Panc1 (cell line): Measurements from ENCODE around the gene CFAP53. TPM values are rescaled to one million over a fixed set of nuclear protein-coding genes. Genes with fewer than 3 reads are reported as not detected.

Experiments
- ATAC-seq: fragments of 200-7000 bp; cut with Tn5 transposase; 2 replicates; pipeline ENCODE4 v1.9.1; 2020; ENCODE audit warnings: mild to moderate bottlenecking, moderate library complexity
- BruUV-seq: library from RNA; stranded (reverse); fragments of 400-500 nt; replicated peaks from 2 replicates; lab custom pipeline; 2021; lab: Mats Ljungman, UMichigan
- CTCF ChIA-PET: fragments of 300-600 bp; sonication (Branson Sonifier 250); formaldehyde crosslinking; loops from one replicate; lab custom pipeline; 2022; ENCODE audit warnings: antibody characterized with exemption; lab: Charles Lee
- POLR2A ChIA-PET: fragments of 300-600 bp; sonication (Branson Sonifier 250); formaldehyde crosslinking; loops from one replicate; lab custom pipeline; 2022; ENCODE audit warnings: antibody characterized with exemption; lab: Charles Lee
- DNase-seq: peaks from one replicate; pipeline ENCODE4 v3.0.0-alpha.2; 2010; ENCODE audit warnings: low read depth, low spot score
- H3K27ac ChIP-seq: 2 replicates; pipeline ENCODE4 v1.5.1; 2011; ENCODE audit warnings: mild to moderate bottlenecking, low read length, inconsistent platforms
- H3K27me3 ChIP-seq: fragments of 200-500 bp; sonication (Bioruptor generic); 2 replicates; pipeline ENCODE4 v1.6.0; 2014; ENCODE audit warnings: low read length, inconsistent platforms; ENCODE audit not compliant: control insufficient read depth, insufficient read depth
- H3K36me3 ChIP-seq: fragments of 200-500 bp; sonication (Bioruptor generic); 2 replicates; pipeline ENCODE4 v1.5.1; 2014; ENCODE audit warnings: inconsistent platforms, mild to moderate bottlenecking, low read length, moderate library complexity; ENCODE audit not compliant: control insufficient read depth, insufficient read depth
- H3K4me1 ChIP-seq: 2 replicates; pipeline ENCODE4 v1.5.1; 2011; ENCODE audit warnings: inconsistent platforms, mild to moderate bottlenecking, low read length, moderate library complexity; ENCODE audit not compliant: control insufficient read depth, insufficient read depth
- H3K4me3 ChIP-seq, 2 experiments: 2 replicates each; pipeline ENCODE4 v1.5.1; 2011 to 2012; ENCODE audit warnings: low read depth in 2 of 2, low read length in 2 of 2, mild to moderate bottlenecking in 2 of 2, inconsistent platforms in 1 of 2, moderate library complexity in 1 of 2
- H3K9me3 ChIP-seq: fragments of 200-500 bp; sonication (Bioruptor generic); 2 replicates; pipeline ENCODE4 v1.5.1; 2014; ENCODE audit warnings: low read depth, mild to moderate bottlenecking, inconsistent platforms, low read length, moderate library complexity; ENCODE audit not compliant: control insufficient read depth, insufficient read depth
- POLR2AphosphoS5 ChIP-seq: IDR thresholded peaks from 2 replicates; pipeline ENCODE4 v1.6.1; 2012; ENCODE audit warnings: mild to moderate bottlenecking, low read depth, low read length, moderate library complexity
- SIN3A ChIP-seq: IDR thresholded peaks from 2 replicates; pipeline ENCODE4 v1.6.1; 2012; ENCODE audit warnings: low read depth, mild to moderate bottlenecking, low read length, moderate library complexity, borderline replicate concordance; ENCODE audit not compliant: insufficient read depth
- TCF7L2 ChIP-seq: IDR thresholded peaks from 2 replicates; pipeline ENCODE4 v1.6.1; 2011; ENCODE audit warnings: mild to moderate bottlenecking, low read depth, low read length, inconsistent platforms
- in situ Hi-C: cut with HindIII; loops from 2 replicates; pipeline ENCODE4 v1.10.0; 2016; ENCODE audit warnings: low sequenced_read_pairs, low pct_unique_long_range_greater_than_20kb
- intact Hi-C: fragments of 100-400 bp; cut with micrococcal nuclease; formaldehyde crosslinking; loops from one replicate; pipeline ENCODE4 v1.10.0; 2022; ENCODE audit not compliant: unreplicated experiment
- total RNA-seq: library from RNA; stranded (reverse); gene quantifications from one replicate; pipeline ENCODE4 v1.2.1, GENCODE V29; 2021; ENCODE audit not compliant: unreplicated experiment
- TF ChIP-seq, protein P1 (sequence below): fragments of 450-650 bp; IDR thresholded peaks from 2 replicates; pipeline ENCODE4 v1.5.1; 2017; ENCODE audit warnings: mild to moderate bottlenecking
- TF ChIP-seq, protein P2 (sequence below), 2 experiments: IDR thresholded peaks; 2 replicates each; pipeline ENCODE4 v1.6.1; 2011 to 2012; ENCODE audit warnings: low read depth in 2 of 2, control low read depth in 1 of 2, low read length in 1 of 2, mild to moderate bottlenecking in 1 of 2, moderate library complexity in 1 of 2; ENCODE audit not compliant: insufficient read depth in 1 of 2

Gene CFAP53
- total RNA-seq, 1 experiment from 2014 or later: 0.23 TPM

DNA sequence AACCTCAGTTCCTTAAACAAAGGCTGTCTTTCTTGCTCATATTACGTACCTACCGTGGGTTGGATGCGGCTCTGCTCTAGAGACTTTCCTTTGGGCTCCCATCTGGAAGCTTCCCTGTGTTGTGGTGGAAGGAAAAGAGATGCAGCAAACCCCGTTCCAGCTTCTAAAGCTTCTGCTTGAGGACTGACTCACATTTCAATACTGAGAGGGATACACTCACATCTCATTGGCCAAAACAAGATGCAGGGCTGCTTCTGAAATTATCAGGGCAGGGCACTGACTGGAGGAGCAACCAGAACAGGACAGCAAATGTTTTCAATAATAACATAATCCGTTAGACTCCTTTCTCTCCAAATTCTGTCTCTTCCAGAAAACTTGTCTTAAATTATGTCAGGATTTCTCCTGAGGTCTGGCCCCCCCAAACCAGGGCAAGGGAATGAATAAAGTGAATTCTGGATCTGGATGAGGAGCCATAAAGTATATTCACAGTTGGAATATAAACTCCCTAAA is 66.9 kb downstream of the CFAP53 start:
- no TSS peak for BruUV-seq
- in situ Hi-C loops: no loop called here

DNA sequence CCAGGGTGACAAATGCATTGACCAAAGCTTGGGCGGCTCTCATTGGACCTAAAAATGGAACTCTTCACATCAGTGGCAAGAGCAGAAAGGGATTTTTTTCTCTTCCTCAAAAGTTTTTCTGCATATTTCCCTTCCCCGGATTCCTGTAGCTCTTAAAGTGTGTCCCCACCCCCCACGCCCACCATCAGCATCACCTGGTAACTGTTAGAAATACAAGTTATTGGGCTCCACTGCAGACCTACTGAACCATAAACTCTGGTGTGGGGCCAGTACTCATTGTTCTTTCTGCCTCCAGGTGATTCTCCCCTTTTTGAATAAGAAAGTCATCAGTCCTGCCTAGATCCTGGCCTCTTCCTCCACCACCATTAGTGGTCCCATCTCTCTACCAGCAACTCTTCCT is 70.0 kb downstream of the CFAP53 start:
- no TSS peak for BruUV-seq
- in situ Hi-C loops: no loop called here
- TF ChIP-seq POLR2AphosphoS5: no peak
- no peak for TF ChIP-seq SIN3A
- TF ChIP-seq, protein P1, sequence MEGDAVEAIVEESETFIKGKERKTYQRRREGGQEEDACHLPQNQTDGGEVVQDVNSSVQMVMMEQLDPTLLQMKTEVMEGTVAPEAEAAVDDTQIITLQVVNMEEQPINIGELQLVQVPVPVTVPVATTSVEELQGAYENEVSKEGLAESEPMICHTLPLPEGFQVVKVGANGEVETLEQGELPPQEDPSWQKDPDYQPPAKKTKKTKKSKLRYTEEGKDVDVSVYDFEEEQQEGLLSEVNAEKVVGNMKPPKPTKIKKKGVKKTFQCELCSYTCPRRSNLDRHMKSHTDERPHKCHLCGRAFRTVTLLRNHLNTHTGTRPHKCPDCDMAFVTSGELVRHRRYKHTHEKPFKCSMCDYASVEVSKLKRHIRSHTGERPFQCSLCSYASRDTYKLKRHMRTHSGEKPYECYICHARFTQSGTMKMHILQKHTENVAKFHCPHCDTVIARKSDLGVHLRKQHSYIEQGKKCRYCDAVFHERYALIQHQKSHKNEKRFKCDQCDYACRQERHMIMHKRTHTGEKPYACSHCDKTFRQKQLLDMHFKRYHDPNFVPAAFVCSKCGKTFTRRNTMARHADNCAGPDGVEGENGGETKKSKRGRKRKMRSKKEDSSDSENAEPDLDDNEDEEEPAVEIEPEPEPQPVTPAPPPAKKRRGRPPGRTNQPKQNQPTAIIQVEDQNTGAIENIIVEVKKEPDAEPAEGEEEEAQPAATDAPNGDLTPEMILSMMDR: no peak
- no peak for TF ChIP-seq TCF7L2
- TF ChIP-seq, protein P2, sequence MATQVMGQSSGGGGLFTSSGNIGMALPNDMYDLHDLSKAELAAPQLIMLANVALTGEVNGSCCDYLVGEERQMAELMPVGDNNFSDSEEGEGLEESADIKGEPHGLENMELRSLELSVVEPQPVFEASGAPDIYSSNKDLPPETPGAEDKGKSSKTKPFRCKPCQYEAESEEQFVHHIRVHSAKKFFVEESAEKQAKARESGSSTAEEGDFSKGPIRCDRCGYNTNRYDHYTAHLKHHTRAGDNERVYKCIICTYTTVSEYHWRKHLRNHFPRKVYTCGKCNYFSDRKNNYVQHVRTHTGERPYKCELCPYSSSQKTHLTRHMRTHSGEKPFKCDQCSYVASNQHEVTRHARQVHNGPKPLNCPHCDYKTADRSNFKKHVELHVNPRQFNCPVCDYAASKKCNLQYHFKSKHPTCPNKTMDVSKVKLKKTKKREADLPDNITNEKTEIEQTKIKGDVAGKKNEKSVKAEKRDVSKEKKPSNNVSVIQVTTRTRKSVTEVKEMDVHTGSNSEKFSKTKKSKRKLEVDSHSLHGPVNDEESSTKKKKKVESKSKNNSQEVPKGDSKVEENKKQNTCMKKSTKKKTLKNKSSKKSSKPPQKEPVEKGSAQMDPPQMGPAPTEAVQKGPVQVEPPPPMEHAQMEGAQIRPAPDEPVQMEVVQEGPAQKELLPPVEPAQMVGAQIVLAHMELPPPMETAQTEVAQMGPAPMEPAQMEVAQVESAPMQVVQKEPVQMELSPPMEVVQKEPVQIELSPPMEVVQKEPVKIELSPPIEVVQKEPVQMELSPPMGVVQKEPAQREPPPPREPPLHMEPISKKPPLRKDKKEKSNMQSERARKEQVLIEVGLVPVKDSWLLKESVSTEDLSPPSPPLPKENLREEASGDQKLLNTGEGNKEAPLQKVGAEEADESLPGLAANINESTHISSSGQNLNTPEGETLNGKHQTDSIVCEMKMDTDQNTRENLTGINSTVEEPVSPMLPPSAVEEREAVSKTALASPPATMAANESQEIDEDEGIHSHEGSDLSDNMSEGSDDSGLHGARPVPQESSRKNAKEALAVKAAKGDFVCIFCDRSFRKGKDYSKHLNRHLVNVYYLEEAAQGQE (IDR thresholded peaks at IDR 0.05; ENCODE audit: insufficient read depth in 1 of 2, low read depth in 2 of 2, low read length in 1 of 2): no peak
- ATAC-seq (no peak), DNase-seq (no peak)
- no peak overlapping the region for H3K4me3 ChIP-seq
- H3K36me3 ChIP-seq: no peaks in the 10 kb centered on the region; the same call in 1 of the 2 replicates
- no peaks in the 10 kb centered on the region for H3K9me3 ChIP-seq
- peaks cover 8% of the 10 kb centered on the region; the same call in 1 of the 2 replicates for H3K27me3 ChIP-seq
- intact Hi-C loops: loop anchor here (10.0 kb wide), 1 partner anchor 181 kb away; no protein-coding TSS in a partner anchor
- CTCF ChIA-PET: interaction anchor here (0.7 kb wide), 2 partner anchors 12 to 49 kb away, joined by 3 read pairs; no protein-coding TSS in a partner anchor
- POLR2A ChIA-PET: no interaction called here
- no peaks in the 10 kb centered on the region for H3K4me1 ChIP-seq
- H3K27ac ChIP-seq: no peak overlapping the region

More for the DNA sequence above, 66.9 kb downstream of the CFAP53 start:
- Histone ChIP-seq H3K27me3 (peaks cover 9% of the 10 kb centered on the region; the same call in 1 of the 2 replicates), H3K4me3 (no peak overlapping the region), H3K27ac (no peak overlapping the region), H3K9me3 (no peaks in the 10 kb centered on the region), H3K36me3 (no peaks in the 10 kb centered on the region; the same call in 1 of the 2 replicates), H3K4me1 (no peaks in the 10 kb centered on the region)
- ATAC-seq: no peak
- POLR2A ChIA-PET: no interaction called here
- TF ChIP-seq SIN3A: no peak
- TF ChIP-seq, protein P2 (IDR thresholded peaks at IDR 0.05; ENCODE audit: insufficient read depth in 1 of 2, low read depth in 2 of 2, low read length in 1 of 2): no peak
- TF ChIP-seq TCF7L2: no peak
- TF ChIP-seq, protein P1: no peak
- TF ChIP-seq POLR2AphosphoS5: no peak
- intact Hi-C loops: loop anchor here (10.0 kb wide), 1 partner anchor 185 kb away; no protein-coding TSS in a partner anchor
- no peak for DNase-seq
- CTCF ChIA-PET: no interaction called here
